Activated T-helper 1 cell treated with anti-CD3 and anti-CD28 coated beads, Interleukin-12 subunit alpha, Interleukin-12 subunit beta, Interleukin-2, Interleukin-4 antibody, amounts not matched to agents 30 ng/mL and 10 ng/mL and 1 ng/mL, durations not matched to agents 14 hours and 24 hours and 36 hours (primary cell): ENCODE measurements around the gene MRPL24. TPM values are rescaled to one million over a fixed set of nuclear protein-coding genes. Genes with fewer than 3 reads are reported as not detected.

Experiments
- DNase-seq: peaks from one replicate; pipeline ENCODE4 v3.0.0; 2021; ENCODE audit warnings: low spot score
- H3K27ac Mint-ChIP-seq: one replicate; pipeline ENCODE4 v1.8.0; 2021; ENCODE audit warnings: mild to moderate bottlenecking, mixed read lengths
- H3K27me3 Mint-ChIP-seq: one replicate; pipeline ENCODE4 v1.8.0; 2022; ENCODE audit warnings: mild to moderate bottlenecking, moderate library complexity, mixed read lengths; ENCODE audit not compliant: insufficient read depth
- H3K36me3 Mint-ChIP-seq: one replicate; pipeline ENCODE4 v1.8.0; 2021; ENCODE audit warnings: low read depth, mixed read lengths
- H3K4me1 Mint-ChIP-seq: one replicate; pipeline ENCODE4 v1.8.0; 2021; ENCODE audit warnings: low read depth, mixed read lengths
- H3K4me3 Mint-ChIP-seq: one replicate; pipeline ENCODE4 v1.8.0; 2021; ENCODE audit warnings: mild to moderate bottlenecking, moderate library complexity, mixed read lengths
- H3K9me3 Mint-ChIP-seq: one replicate; pipeline ENCODE4 v1.8.0; 2021; ENCODE audit warnings: mixed read lengths
- intact Hi-C: fragments of 100-400 bp; cut with micrococcal nuclease; formaldehyde crosslinking; loops from one replicate; pipeline ENCODE4 v1.15.1; 2024
- total RNA-seq: library from RNA; stranded (reverse); gene quantifications from 2 replicates; pipeline ENCODE4 v1.2.3, GENCODE V29; 2022

Gene MRPL24
- total RNA-seq, 1 donor from 2014 or later = 135 TPM

DNA sequence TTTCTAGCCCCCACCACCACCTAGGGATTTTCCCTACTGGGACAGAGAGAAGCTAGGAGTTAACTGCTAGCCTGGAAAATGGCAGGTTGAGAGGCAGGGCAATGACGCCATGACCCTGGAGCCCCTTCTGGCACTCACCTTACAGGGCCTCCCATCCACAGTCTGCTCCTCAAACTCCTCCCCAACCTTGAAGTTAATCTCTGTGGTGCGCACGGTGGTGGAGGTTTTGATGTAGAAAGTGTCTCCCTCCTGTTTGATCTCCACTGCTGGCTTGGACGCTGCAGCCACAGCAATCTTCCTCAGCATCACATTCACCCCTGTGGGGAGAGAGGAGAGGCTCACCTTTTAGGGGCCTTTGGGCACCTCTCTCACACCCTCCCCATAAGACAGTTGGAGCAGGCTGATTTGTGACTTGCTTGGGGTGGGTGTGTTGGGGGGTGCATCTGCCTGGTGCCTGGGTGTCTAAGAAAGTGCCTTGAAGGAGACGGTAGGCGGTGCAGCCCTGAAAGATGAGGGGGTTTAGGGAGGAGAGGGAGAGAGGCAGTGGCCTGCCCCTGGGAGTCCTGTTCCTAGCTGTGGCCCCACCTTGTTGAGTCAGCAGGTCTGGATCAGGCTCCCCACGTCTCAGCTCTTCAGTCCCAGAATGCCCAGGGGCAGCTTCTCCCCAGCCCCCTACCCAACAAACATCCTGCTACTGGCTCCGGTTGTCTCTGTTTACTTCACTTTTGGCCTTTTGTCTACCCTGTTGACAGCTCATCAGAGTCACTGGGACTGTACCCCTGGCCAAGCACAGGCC lies 40.0 kb downstream of the MRPL24 start:
- intact Hi-C loops = no loop called here
- no peak for DNase-seq
- no peak overlapping the region for H3K27ac Mint-ChIP-seq
- peaks cover 17% of the 10 kb centered on the region for H3K4me1 Mint-ChIP-seq
- no peaks in the 10 kb centered on the region for H3K36me3 Mint-ChIP-seq
- H3K4me3 Mint-ChIP-seq = no peak overlapping the region
- H3K9me3 Mint-ChIP-seq = no peaks in the 10 kb centered on the region
- peaks cover 34% of the 10 kb centered on the region for H3K27me3 Mint-ChIP-seq

DNA sequence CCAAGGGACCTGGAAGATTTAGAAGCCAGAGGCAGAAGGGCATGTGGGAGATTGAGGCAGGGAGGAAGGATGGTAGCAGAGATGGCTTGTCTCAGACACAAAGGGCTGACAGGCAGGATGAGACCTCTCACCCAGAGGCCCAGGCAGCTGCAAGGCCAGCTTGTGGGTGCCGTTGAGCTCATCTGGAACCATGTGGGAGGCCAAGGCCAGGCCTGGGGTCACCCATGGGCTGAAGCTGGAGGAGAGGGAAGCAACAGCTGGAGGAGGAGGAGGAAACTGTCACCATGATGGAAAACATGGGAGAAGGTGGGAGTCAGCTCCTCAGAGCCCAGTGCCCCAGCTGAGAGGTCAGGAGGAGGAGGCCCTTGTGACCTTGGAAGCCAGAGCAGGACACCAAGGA lies 41.9 kb downstream of the MRPL24 start:
- intact Hi-C loops = no loop called here
- H3K4me3 Mint-ChIP-seq = no peak overlapping the region
- H3K4me1 Mint-ChIP-seq = peaks cover 6% of the 10 kb centered on the region
- peaks cover 27% of the 10 kb centered on the region for H3K27me3 Mint-ChIP-seq
- no peak overlapping the region for H3K27ac Mint-ChIP-seq
- H3K9me3 Mint-ChIP-seq = no peaks in the 10 kb centered on the region
- no peak for DNase-seq
- no peaks in the 10 kb centered on the region for H3K36me3 Mint-ChIP-seq

- no peak overlapping the region for H3K4me3 Mint-ChIP-seq
- H3K36me3 Mint-ChIP-seq = no peaks in the 10 kb centered on the region
- H3K27ac Mint-ChIP-seq = peak overlapping the region; percentile 2
- no peaks in the 10 kb centered on the region for H3K9me3 Mint-ChIP-seq
- peaks cover 12% of the 10 kb centered on the region for H3K4me1 Mint-ChIP-seq
- intact Hi-C loops = no loop called here
- H3K27me3 Mint-ChIP-seq = peaks cover 30% of the 10 kb centered on the region
- DNase-seq = no peak
Measured at GRCh38 chr1:156697481-156697880, 43.4 kb downstream of the MRPL24 start.

- H3K36me3 Mint-ChIP-seq = no peaks in the 10 kb centered on the region
- intact Hi-C loops = no loop called here
- no peaks in the 10 kb centered on the region for H3K9me3 Mint-ChIP-seq
- H3K4me3 Mint-ChIP-seq = no peak overlapping the region
- DNase-seq = no peak
- H3K4me1 Mint-ChIP-seq = peaks cover 18% of the 10 kb centered on the region
- no peak overlapping the region for H3K27ac Mint-ChIP-seq
- H3K27me3 Mint-ChIP-seq = peaks cover 38% of the 10 kb centered on the region
Measured at GRCh38 chr1:156696755-156697154, 44.1 kb downstream of the MRPL24 start.

- no peak for DNase-seq
- Mint-ChIP-seq H3K9me3 (no peaks in the 10 kb centered on the region), H3K36me3 (no peaks in the 10 kb centered on the region), H3K4me1 (peaks cover 22% of the 10 kb centered on the region), H3K27ac (no peak overlapping the region), H3K4me3 (no peak overlapping the region), H3K27me3 (peaks cover 50% of the 10 kb centered on the region)
- intact Hi-C loops = no loop called here
Measured at GRCh38 chr1:156694690-156694962, 46.3 kb downstream of the MRPL24 start.

DNA sequence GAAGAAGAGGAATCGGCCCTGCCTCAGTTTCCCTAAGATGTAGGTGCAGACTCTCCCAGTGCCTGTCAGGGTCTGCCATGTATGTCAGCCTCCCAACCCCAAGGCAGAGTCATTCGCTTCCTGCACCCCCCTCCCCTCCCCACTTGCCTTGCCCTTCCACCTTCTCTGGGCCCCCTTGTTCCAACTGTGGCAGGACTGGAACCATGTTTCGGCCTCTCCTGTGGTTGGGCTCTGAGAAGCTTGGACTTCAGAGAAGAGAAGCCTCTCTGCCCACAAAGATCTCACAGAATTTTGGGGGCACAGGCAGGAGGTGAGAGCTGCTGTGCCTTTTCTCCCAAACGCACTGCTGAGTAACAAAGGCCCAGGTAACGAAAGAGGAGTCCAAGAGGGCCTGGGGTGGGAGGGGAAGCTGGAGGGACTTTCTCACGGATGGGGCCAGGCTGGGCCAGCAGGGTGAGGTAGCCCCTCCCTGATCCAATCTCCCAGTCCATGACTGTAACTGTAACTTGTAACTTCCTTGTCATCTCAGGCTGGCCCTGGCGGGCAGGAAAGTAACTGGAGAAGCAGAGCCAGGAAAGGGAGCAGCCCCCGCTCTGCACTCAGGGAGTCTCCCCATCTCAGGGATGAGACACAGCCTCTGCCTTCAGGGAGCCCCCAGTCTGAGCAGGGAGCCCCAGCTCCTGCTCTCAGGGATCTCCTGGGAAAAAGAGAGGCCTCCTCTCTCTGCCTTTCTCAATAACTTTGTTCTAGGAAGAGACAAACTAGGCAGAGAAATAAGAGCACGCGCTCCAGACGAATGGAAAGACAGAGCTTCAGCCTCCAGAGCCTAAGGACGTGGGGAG lies 46.8 kb downstream of the MRPL24 start:
- Mint-ChIP-seq H3K27ac (no peak overlapping the region), H3K27me3 (peaks cover 53% of the 10 kb centered on the region), H3K36me3 (no peaks in the 10 kb centered on the region), H3K4me1 (peaks cover 25% of the 10 kb centered on the region), H3K9me3 (no peaks in the 10 kb centered on the region), H3K4me3 (no peak overlapping the region)
- intact Hi-C loops = no loop called here
- DNase-seq = no peak

DNA sequence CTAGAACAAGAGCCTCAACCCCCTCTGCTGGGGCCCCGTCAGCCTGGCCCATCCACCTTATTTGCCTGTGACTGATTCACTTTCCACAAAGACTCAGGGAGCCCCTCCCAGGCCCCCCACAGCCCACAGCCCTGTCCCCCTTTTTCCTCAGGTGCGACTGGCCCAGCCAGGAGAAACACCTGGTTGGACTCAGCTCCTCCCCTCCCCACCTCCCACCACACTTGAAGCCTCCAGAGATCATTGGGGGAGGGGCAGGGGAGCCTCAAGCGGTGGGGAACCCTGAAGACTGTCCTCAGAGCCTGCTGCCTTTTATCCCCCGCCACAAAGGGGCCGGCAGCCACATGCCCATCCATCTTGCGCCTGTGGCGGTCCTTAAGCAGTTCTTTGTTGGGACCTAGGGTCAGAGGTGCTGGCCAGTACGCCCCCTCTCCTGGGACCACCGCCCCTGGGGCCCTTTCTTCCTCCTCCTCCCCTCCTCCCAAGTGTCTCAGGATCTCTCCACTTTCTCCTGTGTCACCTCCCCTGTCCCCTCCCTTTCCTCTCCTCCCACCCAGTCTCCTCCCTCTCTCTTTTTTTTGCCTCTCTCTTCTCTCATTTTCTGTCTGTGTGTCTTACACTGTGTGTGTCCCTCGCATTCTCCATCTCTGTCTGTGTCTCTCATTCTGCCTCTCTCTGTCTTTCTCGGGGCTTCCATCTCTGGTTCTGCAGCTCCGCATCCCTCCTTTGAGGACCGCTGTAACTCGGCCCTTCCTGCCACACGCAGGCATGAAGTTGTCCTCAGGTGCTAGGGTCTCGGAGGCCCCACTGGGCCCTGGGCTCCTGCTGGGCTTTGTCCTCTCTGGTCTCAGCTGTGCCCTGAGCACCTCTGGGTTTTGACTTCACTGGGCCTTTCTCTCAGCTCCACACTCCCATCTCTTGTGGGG lies 47.7 kb downstream of the MRPL24 start:
- no peak for DNase-seq
- peaks cover 58% of the 10 kb centered on the region for H3K27me3 Mint-ChIP-seq
- H3K4me3 Mint-ChIP-seq = no peak overlapping the region
- no peaks in the 10 kb centered on the region for H3K9me3 Mint-ChIP-seq
- intact Hi-C loops = no loop called here
- no peak overlapping the region for H3K27ac Mint-ChIP-seq
- H3K4me1 Mint-ChIP-seq = peaks cover 25% of the 10 kb centered on the region
- no peaks in the 10 kb centered on the region for H3K36me3 Mint-ChIP-seq

DNA sequence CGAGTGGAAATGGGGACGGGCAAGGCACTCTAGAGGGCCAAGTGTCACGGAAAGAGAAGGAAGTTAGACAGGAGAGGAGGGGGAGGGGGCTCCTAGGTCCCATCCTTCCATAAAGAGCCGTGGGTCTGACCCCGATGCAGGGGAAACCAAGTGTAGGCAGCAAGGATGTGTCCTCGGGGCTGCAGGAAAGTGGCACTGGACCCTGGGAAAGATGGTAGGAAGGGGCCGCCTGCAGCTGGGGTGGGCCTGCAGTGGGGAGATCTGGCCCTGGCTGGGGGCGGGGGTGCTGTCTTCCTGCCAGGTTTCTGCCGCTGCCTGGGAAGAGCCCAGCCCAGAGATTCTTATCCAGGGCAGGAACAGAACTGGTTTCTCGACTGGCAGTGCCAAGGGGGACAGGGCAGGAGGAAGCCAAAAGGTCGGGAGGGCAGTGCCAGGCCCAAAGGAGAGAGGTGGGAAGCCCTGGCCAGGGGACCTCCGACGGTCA lies 48.4 kb downstream of the MRPL24 start:
- Mint-ChIP-seq H3K9me3 (no peaks in the 10 kb centered on the region), H3K27ac (no peak overlapping the region), H3K36me3 (no peaks in the 10 kb centered on the region), H3K4me3 (no peak overlapping the region), H3K27me3 (peaks cover 58% of the 10 kb centered on the region), H3K4me1 (peaks cover 25% of the 10 kb centered on the region)
- intact Hi-C loops = no loop called here
- DNase-seq = no peak

- no peaks in the 10 kb centered on the region for H3K36me3 Mint-ChIP-seq
Measured at GRCh38 chr1:156691665-156692440, 49.0 kb downstream of the MRPL24 start.

DNA sequence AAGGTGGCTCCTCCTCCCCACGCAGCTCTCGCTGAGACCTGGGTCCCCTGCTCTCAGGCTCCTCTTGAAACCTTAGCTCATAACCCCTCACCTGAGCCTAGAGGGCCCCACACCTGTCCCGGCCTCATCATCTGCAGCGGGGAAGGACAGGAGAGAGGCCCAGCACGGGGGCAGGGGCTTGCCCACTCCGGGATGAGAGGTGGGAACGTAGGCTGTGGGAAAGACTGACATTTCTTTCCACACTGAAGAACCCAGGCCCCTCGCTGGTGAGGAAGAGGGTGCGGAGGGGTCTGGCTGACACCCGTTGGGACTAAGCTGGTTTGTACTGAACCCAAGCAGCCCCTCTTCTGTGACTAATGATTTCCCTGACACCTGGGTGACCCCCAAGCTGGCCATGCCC lies 49.7 kb downstream of the MRPL24 start:
- H3K9me3 Mint-ChIP-seq = no peaks in the 10 kb centered on the region
- peaks cover 59% of the 10 kb centered on the region for H3K27me3 Mint-ChIP-seq
- H3K4me3 Mint-ChIP-seq = no peak overlapping the region
- no peak for DNase-seq
- H3K36me3 Mint-ChIP-seq = no peaks in the 10 kb centered on the region
- H3K27ac Mint-ChIP-seq = no peak overlapping the region
- intact Hi-C loops = no loop called here
- peaks cover 25% of the 10 kb centered on the region for H3K4me1 Mint-ChIP-seq

More at GRCh38 chr1:156691665-156692440, 49.0 kb downstream of the MRPL24 start:
- no peaks in the 10 kb centered on the region for H3K9me3 Mint-ChIP-seq
- H3K4me1 Mint-ChIP-seq = peaks cover 25% of the 10 kb centered on the region
- H3K27me3 Mint-ChIP-seq = peaks cover 59% of the 10 kb centered on the region
- H3K4me3 Mint-ChIP-seq = no peak overlapping the region
- intact Hi-C loops = no loop called here
- no peak overlapping the region for H3K27ac Mint-ChIP-seq
- no peak for DNase-seq

GRCh38 chr1:156690675-156691036 lies 50.2 kb downstream of the MRPL24 start:
- Mint-ChIP-seq H3K27ac (no peak overlapping the region), H3K4me1 (peaks cover 25% of the 10 kb centered on the region), H3K9me3 (no peaks in the 10 kb centered on the region), H3K36me3 (no peaks in the 10 kb centered on the region), H3K27me3 (peaks cover 59% of the 10 kb centered on the region), H3K4me3 (no peak overlapping the region)
- intact Hi-C loops = no loop called here
- no peak for DNase-seq
